Endodermal cell (in vitro differentiated cells): Measurements from ENCODE around the gene PHLPP1. TPM values are rescaled to one million over a fixed set of nuclear protein-coding genes. Genes with fewer than 3 reads are reported as not detected.

ENCODE experiments used
- DNase-seq: peaks from one replicate; pipeline ENCODE4 v3.0.0-alpha.2; 2017
- H3K27ac ChIP-seq: 2 replicates; pipeline ENCODE4 v1.5.1; 2013; ENCODE audit warnings: mild to moderate bottlenecking, low read depth, low read length, moderate library complexity
- H3K27me3 ChIP-seq: 2 replicates; pipeline ENCODE4 v1.6.1; 2013; ENCODE audit warnings: mild to moderate bottlenecking, low read length, moderate library complexity; ENCODE audit not compliant: insufficient read depth, control insufficient read depth, poor library complexity, severe bottlenecking
- H3K36me3 ChIP-seq: 2 replicates; pipeline ENCODE4 v1.7.0; 2013; ENCODE audit warnings: mild to moderate bottlenecking, low read length, moderate library complexity; ENCODE audit not compliant: control insufficient read depth, insufficient read depth
- H3K4me1 ChIP-seq: one replicate; pipeline ENCODE4 v1.7.0; 2013; ENCODE audit warnings: low read length; ENCODE audit not compliant: control insufficient read depth, insufficient read depth
- H3K4me3 ChIP-seq: 2 replicates; pipeline ENCODE4 v1.5.1; 2013; ENCODE audit warnings: mild to moderate bottlenecking, low read length, moderate library complexity
- H3K9ac ChIP-seq: 2 replicates; pipeline ENCODE4 v1.6.1; 2013; ENCODE audit warnings: mild to moderate bottlenecking, low read length, moderate library complexity; ENCODE audit not compliant: poor library complexity, severe bottlenecking; ENCODE audit errors: extremely low read depth
- H3K9me3 ChIP-seq: 2 replicates; pipeline ENCODE4 v1.6.1; 2013; ENCODE audit warnings: mild to moderate bottlenecking, low read length, moderate library complexity; ENCODE audit not compliant: control insufficient read depth
- H3K27ac Mint-ChIP-seq: 2 replicates; pipeline ENCODE4 v1.8.0; 2020; ENCODE audit warnings: mixed read lengths
- H3K27me3 Mint-ChIP-seq: 2 replicates; pipeline ENCODE4 v1.8.0; 2021; ENCODE audit warnings: mild to moderate bottlenecking, mixed read lengths; ENCODE audit not compliant: insufficient read depth
- H3K36me3 Mint-ChIP-seq: 2 replicates; pipeline ENCODE4 v1.8.0; 2020; ENCODE audit warnings: low read depth, mixed read lengths
- H3K4me1 Mint-ChIP-seq: 2 replicates; pipeline ENCODE4 v1.8.0; 2020; ENCODE audit warnings: mixed read lengths
- H3K4me3 Mint-ChIP-seq: 2 replicates; pipeline ENCODE4 v1.8.0; 2020; ENCODE audit warnings: mild to moderate bottlenecking, moderate library complexity, mixed read lengths
- H3K9me3 Mint-ChIP-seq: 2 replicates; pipeline ENCODE4 v1.8.0; 2020; ENCODE audit warnings: mild to moderate bottlenecking, mixed read lengths
- CTCF ChIP-seq: fragments of 200-600 bp; sonication (generic); conservative IDR thresholded peaks from 2 replicates; pipeline ENCODE4 v1.5.0; 2021; ENCODE audit warnings: antibody characterized with exemption, mild to moderate bottlenecking
- WGBS, 2 experiments: methylation state at CpG; one replicate each; pipeline versions ENCODE4 v1.1.5 to v1.1.7; 2013; ENCODE audit warnings: missing lambda C conversion rate in 2 of 2, mixed read lengths in 1 of 2; ENCODE audit not compliant: insufficient coverage in 1 of 2, insufficient read length in 1 of 2; 5-methylcytosine and 5-hydroxymethylcytosine counted together
- total RNA-seq, 2 donors: library from RNA; stranded (reverse); fragmentation: NEBNext Ultra II Directional in 1 of 2; extraction: Animal tissue kit (Norgen Biotek cat#: 25700) in 1 of 2; gene quantifications; 2 replicates in 1 of 2; 3 replicates in 1 of 2; pipeline ENCODE4 v1.2.1, GENCODE V29; 2021

PHLPP1 gene
- total RNA-seq, 2 donors from 2014 or later, result 19.8 to 28.1 TPM

- 95 to 100% methylated on average over 1 to 3 of the region's 8 CpGs for WGBS, 2 experiments
- Mint-ChIP-seq H3K4me1 (no peaks in the 10 kb centered on the region), H3K27ac (no peak overlapping the region), H3K27me3 (peaks cover 2% of the 10 kb centered on the region), H3K9me3 (no peaks in the 10 kb centered on the region), H3K36me3 (no peaks in the 10 kb centered on the region), H3K4me3 (no peak overlapping the region)
- no peaks in the 10 kb centered on the region for H3K9me3 ChIP-seq
- no peak overlapping the region for H3K27ac ChIP-seq
- no peaks in the 10 kb centered on the region for H3K4me1 ChIP-seq
- no peaks in the 10 kb centered on the region for H3K36me3 ChIP-seq
- no peak for TF ChIP-seq CTCF
- no peak overlapping the region for H3K9ac ChIP-seq
- no peak for DNase-seq
- no peak overlapping the region for H3K4me3 ChIP-seq
- no peaks in the 10 kb centered on the region for H3K27me3 ChIP-seq
These were observed 276.0 kb downstream of the PHLPP1 start for GRCh38 chr18:62991389-62991788.

GRCh38 chr18:62991959-62992358 is 276.6 kb downstream of the PHLPP1 start:
- no peak overlapping the region for H3K27ac ChIP-seq
- H3K9me3 ChIP-seq, result no peaks in the 10 kb centered on the region
- Mint-ChIP-seq H3K27me3 (peaks cover 2% of the 10 kb centered on the region), H3K4me3 (no peak overlapping the region), H3K36me3 (no peaks in the 10 kb centered on the region), H3K9me3 (no peaks in the 10 kb centered on the region), H3K27ac (no peak overlapping the region), H3K4me1 (no peaks in the 10 kb centered on the region)
- TF ChIP-seq CTCF, result no peak
- H3K4me3 ChIP-seq, result no peak overlapping the region
- WGBS, 2 experiments, result 89% methylated on average over 11 to 18 of the region's 18 CpGs
- H3K4me1 ChIP-seq, result no peaks in the 10 kb centered on the region
- H3K9ac ChIP-seq, result no peak overlapping the region
- DNase-seq, result no peak
- H3K27me3 ChIP-seq, result no peaks in the 10 kb centered on the region
- no peaks in the 10 kb centered on the region for H3K36me3 ChIP-seq

- H3K4me1 Mint-ChIP-seq, result no peaks in the 10 kb centered on the region
- Histone ChIP-seq H3K9me3 (no peaks in the 10 kb centered on the region), H3K27ac (no peak overlapping the region), H3K36me3 (no peaks in the 10 kb centered on the region), H3K27me3 (no peaks in the 10 kb centered on the region), H3K4me1 (no peaks in the 10 kb centered on the region), H3K9ac (no peak overlapping the region), H3K4me3 (no peak overlapping the region)
- WGBS, 2 experiments, result 91 to 100% methylated on average over 3 to 6 of the region's 6 CpGs
- H3K4me3 Mint-ChIP-seq, result no peak overlapping the region
- peaks cover 2% of the 10 kb centered on the region for H3K27me3 Mint-ChIP-seq
- no peak for TF ChIP-seq CTCF
- no peak for DNase-seq
- H3K27ac Mint-ChIP-seq, result no peak overlapping the region
- no peaks in the 10 kb centered on the region for H3K36me3 Mint-ChIP-seq
- H3K9me3 Mint-ChIP-seq, result no peaks in the 10 kb centered on the region
These were observed 277.6 kb downstream of the PHLPP1 start for GRCh38 chr18:62992877-62993365.
